LNCaP clone FGC (cell line): ENCODE results near the gene CPS1.

Experiments used
- DNase-seq: peaks from one replicate; pipeline ENCODE4 v3.0.0-alpha.2; 2011; ENCODE audit warnings: low read depth
- H3K4me3 ChIP-seq: 2 replicates; pipeline ENCODE4 v1.5.1; 2011; ENCODE audit warnings: mild to moderate bottlenecking, low read depth, low read length, control low read depth
- TF ChIP-seq, protein P1 (sequence below): IDR thresholded peaks from 2 replicates; pipeline ENCODE4 v1.5.1; 2012; ENCODE audit warnings: mild to moderate bottlenecking; ENCODE audit not compliant: control insufficient read depth, insufficient read depth; ENCODE audit errors: extremely low read depth

Gene CPS1

DNA sequence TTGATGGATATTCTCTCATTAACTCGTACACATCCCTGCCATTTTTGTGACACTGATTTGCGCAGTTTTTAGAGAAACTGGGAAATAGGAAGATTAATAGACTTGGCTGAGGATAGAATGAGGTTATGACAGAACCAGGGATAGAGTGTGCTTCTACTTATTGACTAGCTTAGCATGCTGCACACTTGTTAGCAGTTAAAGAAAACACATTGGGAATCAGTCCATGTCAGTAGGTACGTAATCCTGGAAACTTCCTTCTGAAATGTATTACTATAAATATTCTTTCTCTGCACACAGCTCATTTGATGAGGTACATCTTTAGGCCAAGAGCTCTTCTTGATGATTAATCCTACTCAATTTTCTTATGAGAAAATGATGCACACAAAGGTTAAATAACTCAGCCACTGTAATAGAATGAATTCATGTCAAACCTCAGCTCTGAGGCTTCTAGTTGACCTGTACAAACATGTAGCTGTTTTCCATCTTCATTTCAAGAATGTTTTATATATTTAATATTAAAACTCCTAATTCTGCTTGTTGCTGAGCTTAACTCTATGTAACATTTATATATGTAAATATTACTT lies 12.3 kb upstream of the CPS1 start:
- TF ChIP-seq, protein P1, sequence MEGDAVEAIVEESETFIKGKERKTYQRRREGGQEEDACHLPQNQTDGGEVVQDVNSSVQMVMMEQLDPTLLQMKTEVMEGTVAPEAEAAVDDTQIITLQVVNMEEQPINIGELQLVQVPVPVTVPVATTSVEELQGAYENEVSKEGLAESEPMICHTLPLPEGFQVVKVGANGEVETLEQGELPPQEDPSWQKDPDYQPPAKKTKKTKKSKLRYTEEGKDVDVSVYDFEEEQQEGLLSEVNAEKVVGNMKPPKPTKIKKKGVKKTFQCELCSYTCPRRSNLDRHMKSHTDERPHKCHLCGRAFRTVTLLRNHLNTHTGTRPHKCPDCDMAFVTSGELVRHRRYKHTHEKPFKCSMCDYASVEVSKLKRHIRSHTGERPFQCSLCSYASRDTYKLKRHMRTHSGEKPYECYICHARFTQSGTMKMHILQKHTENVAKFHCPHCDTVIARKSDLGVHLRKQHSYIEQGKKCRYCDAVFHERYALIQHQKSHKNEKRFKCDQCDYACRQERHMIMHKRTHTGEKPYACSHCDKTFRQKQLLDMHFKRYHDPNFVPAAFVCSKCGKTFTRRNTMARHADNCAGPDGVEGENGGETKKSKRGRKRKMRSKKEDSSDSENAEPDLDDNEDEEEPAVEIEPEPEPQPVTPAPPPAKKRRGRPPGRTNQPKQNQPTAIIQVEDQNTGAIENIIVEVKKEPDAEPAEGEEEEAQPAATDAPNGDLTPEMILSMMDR: no peak
- H3K4me3 ChIP-seq: no peak overlapping the region
- DNase-seq: no peak

GRCh38 chr2:210544831-210545230 lies 11.6 kb upstream of the CPS1 start:
- no peak for DNase-seq
- TF ChIP-seq, protein P1: no peak
- H3K4me3 ChIP-seq: no peak overlapping the region

DNA sequence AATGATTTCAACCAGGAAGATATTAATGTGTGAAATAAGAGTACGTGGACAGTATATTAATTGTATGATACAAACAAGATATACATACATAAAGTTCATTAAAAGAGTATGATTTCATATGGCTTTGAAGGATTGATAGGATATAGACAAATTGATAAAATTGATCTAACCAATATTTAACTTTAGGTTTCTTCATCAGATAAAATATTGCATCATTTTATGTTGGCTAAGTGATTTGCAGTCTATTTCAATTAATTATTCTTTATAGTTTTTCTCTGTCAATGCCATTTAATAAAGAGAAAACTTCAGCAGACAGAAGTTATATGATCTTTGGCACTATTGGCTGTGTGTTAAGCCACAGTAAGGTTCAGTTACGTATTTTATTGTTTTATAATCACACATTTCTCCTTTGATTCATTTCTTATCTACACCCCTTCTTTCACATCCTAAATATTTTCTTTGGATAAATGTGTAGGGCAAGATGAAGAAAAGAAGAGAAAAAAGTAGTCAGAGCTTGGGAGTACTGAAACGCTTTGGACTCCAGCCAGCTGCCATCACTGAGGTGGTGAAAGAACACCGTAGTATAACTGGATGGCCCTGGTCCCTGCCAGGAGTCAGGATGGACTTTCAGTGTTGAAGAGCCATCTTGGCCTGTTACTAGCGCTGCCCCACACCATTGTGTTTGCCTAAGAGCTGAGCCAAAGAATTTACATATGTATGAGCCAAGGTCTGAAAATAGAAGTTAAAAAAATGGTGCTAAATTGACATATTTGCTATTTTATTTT lies 9.8 kb upstream of the CPS1 start:
- no peak overlapping the region for H3K4me3 ChIP-seq
- no peak for DNase-seq
- TF ChIP-seq, protein P1: no peak

GRCh38 chr2:210548031-210548430 lies 8.4 kb upstream of the CPS1 start:
- no peak overlapping the region for H3K4me3 ChIP-seq
- TF ChIP-seq, protein P1: no peak
- no peak for DNase-seq

DNA sequence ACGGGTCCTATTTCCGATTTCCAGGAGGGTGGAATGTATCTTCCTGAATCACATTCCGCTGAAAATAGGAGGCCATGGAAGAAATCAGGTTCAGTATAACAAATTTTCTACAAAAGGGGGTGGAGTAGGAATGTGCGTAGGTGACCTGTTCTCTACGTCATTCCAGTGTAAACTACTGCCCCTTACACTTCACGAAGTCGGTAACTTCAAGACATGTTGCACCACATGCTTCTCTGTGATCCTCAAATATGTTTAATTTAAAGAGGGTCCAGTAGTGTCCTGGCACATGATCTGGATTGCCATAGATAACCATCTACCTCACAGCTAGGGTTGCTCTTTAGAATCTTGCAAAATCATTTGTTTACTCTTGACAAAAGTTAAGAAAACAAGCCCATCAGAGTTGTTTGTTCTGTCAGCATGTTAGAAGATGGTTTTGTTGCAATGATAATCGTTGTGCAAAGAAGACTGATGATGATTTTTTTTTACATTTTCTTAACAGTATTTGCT lies 7.5 kb upstream of the CPS1 start:
- H3K4me3 ChIP-seq: no peak overlapping the region
- TF ChIP-seq, protein P1: no peak
- DNase-seq: no peak

DNA sequence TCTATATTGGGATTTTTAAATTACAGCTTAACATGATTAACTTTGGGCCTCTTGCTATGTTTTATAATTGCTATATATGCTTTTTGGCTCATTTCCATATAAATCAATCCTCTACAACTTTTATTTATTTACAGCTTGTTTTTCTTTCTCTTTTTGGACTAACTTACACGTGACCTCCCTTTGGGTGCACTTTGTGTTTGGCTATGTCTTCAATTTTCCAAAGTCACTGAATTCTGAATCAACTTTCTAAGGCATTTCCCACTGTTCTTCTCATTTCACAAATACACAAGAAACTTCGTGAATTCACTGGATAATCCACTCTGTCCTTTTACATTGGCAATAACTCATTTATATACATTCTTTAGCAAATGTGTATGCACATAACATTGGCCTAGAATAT lies 5.4 kb upstream of the CPS1 start:
- TF ChIP-seq, protein P1: no peak
- no peak for DNase-seq
- no peak overlapping the region for H3K4me3 ChIP-seq
